Glutamatergic neuron (in vitro differentiated cells): ENCODE data around the gene IKZF3. TPM values are rescaled to one million over a fixed set of nuclear protein-coding genes. Genes with fewer than 3 reads are reported as not detected.

Experiments used
- DNase-seq: peaks from one replicate; pipeline ENCODE4 v3.0.0; 2022
- H3K27ac Mint-ChIP-seq: one replicate; pipeline ENCODE4 v1.8.0; 2020; ENCODE audit warnings: mild to moderate bottlenecking, mixed read lengths, inconsistent platforms; ENCODE audit not compliant: unreplicated experiment
- H3K27me3 Mint-ChIP-seq: one replicate; pipeline ENCODE4 v1.8.0; 2020; ENCODE audit warnings: mild to moderate bottlenecking, moderate library complexity, mixed read lengths, inconsistent platforms; ENCODE audit not compliant: unreplicated experiment
- H3K36me3 Mint-ChIP-seq: one replicate; pipeline ENCODE4 v1.8.0; 2020; ENCODE audit warnings: mild to moderate bottlenecking, mixed read lengths, inconsistent platforms; ENCODE audit not compliant: unreplicated experiment
- H3K4me1 Mint-ChIP-seq: one replicate; pipeline ENCODE4 v1.8.0; 2020; ENCODE audit warnings: mild to moderate bottlenecking, low read depth, mixed read lengths, inconsistent platforms; ENCODE audit not compliant: unreplicated experiment
- H3K4me3 Mint-ChIP-seq: one replicate; pipeline ENCODE4 v1.8.0; 2020; ENCODE audit warnings: mild to moderate bottlenecking, mixed read lengths, inconsistent platforms; ENCODE audit not compliant: unreplicated experiment
- H3K9me3 Mint-ChIP-seq: one replicate; pipeline ENCODE4 v1.8.0; 2020; ENCODE audit warnings: mild to moderate bottlenecking, moderate library complexity, mixed read lengths, inconsistent platforms; ENCODE audit not compliant: unreplicated experiment
- CTCF ChIP-seq: fragments of 200-600 bp; sonication (generic); IDR thresholded peaks from one replicate; pipeline ENCODE4 v1.5.0; 2021; ENCODE audit not compliant: partially characterized antibody, unreplicated experiment
- total RNA-seq: library from RNA; stranded (reverse); fragmentation: NEBNext Ultra II Directional; extraction: Animal tissue kit (Norgen Biotek cat#: 25700); gene quantifications from one replicate; pipeline ENCODE4 v1.2.1, GENCODE V29; 2021; ENCODE audit not compliant: unreplicated experiment

Gene IKZF3
- total RNA-seq, 1 donor from 2014 or later, result not detected

DNA sequence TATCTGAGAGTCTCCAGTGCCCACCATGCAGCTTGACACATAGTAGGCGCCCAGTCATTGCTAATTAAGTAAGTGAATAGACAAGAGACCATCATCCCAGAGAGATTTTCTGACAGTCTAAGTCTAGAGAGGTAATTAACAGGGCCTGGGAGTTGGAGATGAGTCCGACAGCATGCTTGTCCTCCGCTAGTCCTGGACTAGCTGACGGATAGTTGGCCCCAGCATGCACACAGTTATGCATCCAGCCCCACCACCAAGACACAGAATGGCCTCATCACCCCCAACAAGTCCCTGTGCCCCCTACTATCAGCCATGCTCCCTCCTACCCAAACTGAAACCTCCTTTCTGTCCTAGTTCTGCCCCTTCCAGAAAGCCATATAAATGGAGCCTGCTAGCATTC is 116.4 kb downstream of the IKZF3 start:
- Mint-ChIP-seq H3K27me3 (peaks cover 5% of the 10 kb centered on the region), H3K27ac (no peak overlapping the region), H3K4me1 (peaks cover 2% of the 10 kb centered on the region), H3K4me3 (no peak overlapping the region), H3K36me3 (no peaks in the 10 kb centered on the region), H3K9me3 (no peaks in the 10 kb centered on the region)
- TF ChIP-seq CTCF, result no peak
- no peak for DNase-seq

- no peak overlapping the region for H3K27ac Mint-ChIP-seq
- H3K9me3 Mint-ChIP-seq, result no peaks in the 10 kb centered on the region
- peaks cover 2% of the 10 kb centered on the region for H3K4me1 Mint-ChIP-seq
- H3K27me3 Mint-ChIP-seq, result peaks cover 5% of the 10 kb centered on the region
- no peak for DNase-seq
- no peak overlapping the region for H3K4me3 Mint-ChIP-seq
- no peaks in the 10 kb centered on the region for H3K36me3 Mint-ChIP-seq
- TF ChIP-seq CTCF, result no peak
Measured at GRCh38 chr17:39746145-39746461, 118.0 kb downstream of the IKZF3 start.

- H3K9me3 Mint-ChIP-seq, result no peaks in the 10 kb centered on the region
- no peak overlapping the region for H3K27ac Mint-ChIP-seq
- no peak for TF ChIP-seq CTCF
- no peak overlapping the region for H3K4me3 Mint-ChIP-seq
- peaks cover 8% of the 10 kb centered on the region for H3K27me3 Mint-ChIP-seq
- peaks cover 2% of the 10 kb centered on the region for H3K4me1 Mint-ChIP-seq
- no peaks in the 10 kb centered on the region for H3K36me3 Mint-ChIP-seq
- no peak for DNase-seq
Measured at GRCh38 chr17:39745335-39746144, 118.6 kb downstream of the IKZF3 start.

GRCh38 chr17:39744836-39745215 is 119.3 kb downstream of the IKZF3 start:
- no peak for TF ChIP-seq CTCF
- Mint-ChIP-seq H3K27ac (no peak overlapping the region), H3K4me1 (no peaks in the 10 kb centered on the region), H3K27me3 (peaks cover 15% of the 10 kb centered on the region), H3K4me3 (no peak overlapping the region), H3K9me3 (no peaks in the 10 kb centered on the region), H3K36me3 (no peaks in the 10 kb centered on the region)
- no peak for DNase-seq

GRCh38 chr17:39744075-39744835 is 119.9 kb downstream of the IKZF3 start:
- no peak for DNase-seq
- Mint-ChIP-seq H3K4me1 (no peaks in the 10 kb centered on the region), H3K9me3 (no peaks in the 10 kb centered on the region), H3K36me3 (no peaks in the 10 kb centered on the region), H3K27me3 (peaks cover 16% of the 10 kb centered on the region), H3K4me3 (no peak overlapping the region), H3K27ac (no peak overlapping the region)
- TF ChIP-seq CTCF, result no peak
